IMR-90 (cell line): ENCODE measurements around the gene ACACA. TPM values are rescaled to one million over a fixed set of nuclear protein-coding genes. Genes with fewer than 3 reads are reported as not detected.

ENCODE experiments used
- ATAC-seq: fragments of 200-7000 bp; cut with Tn5 transposase; 2 replicates; pipeline ENCODE4 v1.9.1; 2020; ENCODE audit warnings: low read depth, mild to moderate bottlenecking, moderate library complexity
- BruUV-seq: library from RNA; stranded (reverse); fragments of 400-500 nt; replicated peaks from 2 replicates; lab custom pipeline; 2021; lab: Mats Ljungman, UMichigan
- CTCF ChIA-PET: fragments of 300-600 bp; formaldehyde crosslinking; extraction: SDS; loops from one replicate; lab custom pipeline; 2021; ENCODE audit warnings: antibody characterized with exemption; lab: Yijun Ruan, JAX
- POLR2A ChIA-PET: fragments of 300-600 bp; sonication (Branson Sonifier 250); formaldehyde crosslinking; loops from one replicate; lab custom pipeline; 2022; ENCODE audit warnings: antibody characterized with exemption; ENCODE audit not compliant: unreplicated experiment; lab: Charles Lee
- DNase-seq: peaks from one replicate; pipeline ENCODE4 v3.0.0; 2013
- H2AFZ ChIP-seq: replicated peaks from 2 replicates; pipeline ENCODE3; 2013; ENCODE audit warnings: low read length, mild to moderate bottlenecking; ENCODE audit not compliant: poor library complexity
- H2AK5ac ChIP-seq: 2 replicates; pipeline ENCODE4 v1.6.1; 2013; ENCODE audit warnings: low read depth, low read length, inconsistent platforms
- H2AK9ac ChIP-seq: replicated peaks from 2 replicates; pipeline ENCODE3; 2013; ENCODE audit warnings: mild to moderate bottlenecking, low read depth, low read length, moderate library complexity; ENCODE audit not compliant: poor library complexity
- H2BK120ac ChIP-seq: 2 replicates; pipeline ENCODE4 v1.6.1; 2013; ENCODE audit warnings: low read depth, low read length, inconsistent platforms
- H2BK15ac ChIP-seq: 3 replicates; pipeline ENCODE4 v1.6.1; 2013; ENCODE audit warnings: low read depth, low read length, inconsistent platforms
- H2BK20ac ChIP-seq: 2 replicates; pipeline ENCODE4 v1.6.1; 2013; ENCODE audit warnings: low read depth, mild to moderate bottlenecking, inconsistent platforms, low read length, moderate library complexity
- H2BK5ac ChIP-seq: 2 replicates; pipeline ENCODE4 v1.6.1; 2013; ENCODE audit warnings: mild to moderate bottlenecking, low read depth, low read length, inconsistent platforms; ENCODE audit not compliant: poor library complexity, severe bottlenecking
- H3K14ac ChIP-seq: replicated peaks from 2 replicates; pipeline ENCODE4 v1.6.1; 2013; ENCODE audit warnings: low read depth, low read length, inconsistent platforms
- H3K18ac ChIP-seq: 2 replicates; pipeline ENCODE4 v1.6.1; 2013; ENCODE audit warnings: low read depth, low read length, control low read depth
- H3K23ac ChIP-seq: 2 replicates; pipeline ENCODE4 v1.6.1; 2013; ENCODE audit warnings: low read depth, low read length, inconsistent platforms
- H3K27ac ChIP-seq: 2 replicates; pipeline ENCODE4 v1.5.1; 2013; ENCODE audit warnings: mild to moderate bottlenecking, control low read depth, low read length; ENCODE audit not compliant: insufficient read depth
- H3K27me3 ChIP-seq: 2 replicates; pipeline ENCODE4 v1.6.1; 2013; ENCODE audit warnings: low read length; ENCODE audit not compliant: control insufficient read depth, insufficient read depth
- H3K36me3 ChIP-seq: 2 replicates; pipeline ENCODE4 v1.6.1; 2013; ENCODE audit warnings: low read length, mixed read lengths; ENCODE audit not compliant: control insufficient read depth, insufficient read depth
- H3K4ac ChIP-seq: 2 replicates; pipeline ENCODE4 v1.6.1; 2013; ENCODE audit warnings: low read depth, low read length, inconsistent platforms
- H3K4me1 ChIP-seq: 2 replicates; pipeline ENCODE4 v1.6.1; 2013; ENCODE audit warnings: low read length, mixed read lengths; ENCODE audit not compliant: control insufficient read depth, insufficient read depth
- H3K4me2 ChIP-seq: 2 replicates; pipeline ENCODE4 v1.6.1; 2013; ENCODE audit warnings: low read depth, mild to moderate bottlenecking, control low read depth, low read length, moderate library complexity
- H3K4me3 ChIP-seq: 2 replicates; pipeline ENCODE4 v1.5.1; 2013; ENCODE audit warnings: low read depth, mild to moderate bottlenecking, control low read depth, low read length, moderate library complexity; ENCODE audit not compliant: insufficient read depth
- H3K56ac ChIP-seq: 2 replicates; pipeline ENCODE4 v1.6.1; 2013; ENCODE audit warnings: low read length, inconsistent platforms; ENCODE audit not compliant: insufficient read depth; ENCODE audit errors: extremely low read depth
- H3K79me1 ChIP-seq, 2 experiments: 2 replicates each; pipeline ENCODE4 v1.6.1; 2013; ENCODE audit warnings: low read length in 2 of 2, inconsistent platforms in 1 of 2, low read depth in 1 of 2
- H3K9ac ChIP-seq: 2 replicates; pipeline ENCODE4 v1.6.1; 2013; ENCODE audit warnings: low read depth, low read length, control low read depth
- H3K9me1 ChIP-seq: 2 replicates; pipeline ENCODE4 v1.6.1; 2013; ENCODE audit warnings: low read length, inconsistent platforms; ENCODE audit not compliant: insufficient read depth
- H3K9me3 ChIP-seq: 2 replicates; pipeline ENCODE4 v1.6.1; 2013; ENCODE audit warnings: low read length; ENCODE audit not compliant: control insufficient read depth, insufficient read depth
- H4K20me1 ChIP-seq: 2 replicates; pipeline ENCODE4 v1.6.1; 2013; ENCODE audit warnings: low read length, inconsistent platforms; ENCODE audit not compliant: insufficient read depth
- H4K5ac ChIP-seq: 2 replicates; pipeline ENCODE4 v1.6.1; 2013; ENCODE audit warnings: mild to moderate bottlenecking, low read depth, low read length, control low read depth
- H4K8ac ChIP-seq, 2 experiments: 2 replicates each; pipeline ENCODE4 v1.6.1; 2013; ENCODE audit warnings: low read depth in 2 of 2, low read length in 2 of 2, control low read depth in 1 of 2, inconsistent platforms in 1 of 2
- H4K91ac ChIP-seq: 2 replicates; pipeline ENCODE4 v1.6.1; 2013; ENCODE audit warnings: low read depth, low read length, inconsistent platforms; ENCODE audit not compliant: insufficient read depth
- CTCF ChIP-seq: conservative IDR thresholded peaks from 2 replicates; pipeline ENCODE4 v1.5.1; 2012; ENCODE audit warnings: mild to moderate bottlenecking, low read depth, low read length, improper control_type of control experiment
- ELK1 ChIP-seq: fragments of 150-350 bp; IDR thresholded peaks from 2 replicates; pipeline ENCODE4 v1.6.1; 2016; ENCODE audit warnings: low read depth, mild to moderate bottlenecking, low read length, moderate library complexity, borderline replicate concordance
- MAFK ChIP-seq: IDR thresholded peaks from 2 replicates; pipeline ENCODE4 v1.6.1; 2012; ENCODE audit warnings: low read depth, low read length, improper control_type of control experiment
- NFE2L2 ChIP-seq: fragments of 150-350 bp; IDR thresholded peaks from 2 replicates; pipeline ENCODE4 v1.6.1; 2016; ENCODE audit warnings: low read depth, mild to moderate bottlenecking, low read length
- RAD21 ChIP-seq: IDR thresholded peaks from 2 replicates; pipeline ENCODE4 v1.6.1; 2012; ENCODE audit warnings: low read length, improper control_type of control experiment
- SMC3 ChIP-seq: fragments of 150-350 bp; IDR thresholded peaks from 2 replicates; pipeline ENCODE4 v1.6.1; 2016; ENCODE audit warnings: low read depth, mild to moderate bottlenecking, antibody characterized with exemption, low read length, moderate library complexity
- WGBS, 2 experiments: methylation state at CpG; one replicate each; pipeline versions ENCODE4 v1.1.5 to v1.1.7; 2013; ENCODE audit warnings: missing lambda C conversion rate in 2 of 2; ENCODE audit not compliant: insufficient read length in 1 of 2; ENCODE audit errors: extremely low coverage in 2 of 2; 5-methylcytosine and 5-hydroxymethylcytosine counted together
- dilution Hi-C: fragments of 300-500 bp; cut with HindIII; formaldehyde crosslinking; loops from one replicate; pipeline ENCODE4 v1.14.3; 2018; ENCODE audit warnings: low sequenced_read_pairs; ENCODE audit not compliant: unreplicated experiment
- in situ Hi-C: fragments of 300-500 bp; cut with MboI; formaldehyde crosslinking; loops from 3 replicates; pipeline ENCODE4 v1.14.3; 2019; ENCODE audit warnings: low sequenced_read_pairs, inconsistent platforms, mixed read lengths
- intact Hi-C: fragments of 100-400 bp; cut with micrococcal nuclease; formaldehyde crosslinking; loops from 2 replicates; pipeline ENCODE4 v1.10.0; 2022
- polyA plus RNA-seq, 3 experiments: library from polyadenylated mRNA; depleted of rRNA; stranded (reverse); fragments of >200 nt; gene quantifications; 2 replicates each; pipeline ENCODE4 v1.2.3, GENCODE V29; 2012; ENCODE audit warnings: low replicate concordance in 1 of 3
- total RNA-seq: library from RNA; depleted of rRNA; stranded (reverse); fragments of >200 nt; gene quantifications from 2 replicates; pipeline ENCODE4 v1.2.3, GENCODE V29; 2012

ACACA gene
- total and polyA plus RNA-seq, 2 of the 4 experiments (the other 2 are of a cell fraction), result 21.3 to 39.1 TPM

GRCh38 chr17:37047631-37048104, 359.0 kb downstream of the ACACA start:
- peaks cover 2% of the 10 kb centered on the region for H3K4me1 ChIP-seq

More at GRCh38 chr17:37047631-37048104, 359.0 kb downstream of the ACACA start:
- no peak overlapping the region for H3K4me2 ChIP-seq
- H2BK5ac ChIP-seq, result no peak overlapping the region
- H2BK120ac ChIP-seq, result no peak overlapping the region
- H3K9ac ChIP-seq, result no peak overlapping the region
- no peak overlapping the region for H4K5ac ChIP-seq
- no peak overlapping the region for H3K14ac ChIP-seq
- peaks cover 3% of the 10 kb centered on the region; the same call in 1 of the 2 replicates for H3K9me1 ChIP-seq
- DNase-seq, result peak; percentile 80
- no peak overlapping the region for H3K27ac ChIP-seq
- no peak overlapping the region for H2BK15ac ChIP-seq
- peak; percentile 86 for ATAC-seq
- peaks cover 3% of the 10 kb centered on the region; the same call in 1 of the 2 replicates for H4K20me1 ChIP-seq
- no peak overlapping the region for H4K91ac ChIP-seq
- no TSS peak for BruUV-seq
- H2BK20ac ChIP-seq, result no peak overlapping the region
- in situ Hi-C loops (loop anchor here (5.0 kb wide), 1 partner anchor 415 kb away; no protein-coding TSS in a partner anchor), dilution Hi-C loops (no loop called here), intact Hi-C loops (loop anchor here (1.0 to 5.0 kb wide), 3 partner anchors 100 to 444 kb away; partner anchors contain the start of gene AATF)
- ChIA-PET POLR2A (no interaction called here), CTCF (interaction anchor here (0.6 to 1.7 kb wide), 15 partner anchors 9 to 445 kb away, joined by 3 to 9 read pairs (median 3); no protein-coding TSS in a partner anchor)
- 14% methylated on average over 2 of the region's 9 CpGs; no CpG with 5 or more reads in 1 of the 2 experiments for WGBS, 2 experiments
- H2AK5ac ChIP-seq, result no peak overlapping the region
- no peak overlapping the region for H2AK9ac ChIP-seq
- TF ChIP-seq CTCF (peak; percentile 88), NFE2L2 (no peak), ELK1 (no peak), SMC3 (peak; percentile 88), RAD21 (peak; percentile 86), MAFK (no peak)
- no peaks in the 10 kb centered on the region for H3K27me3 ChIP-seq
- H3K4ac ChIP-seq, result no peak overlapping the region
- peaks cover 8% of the 10 kb centered on the region; the same call in 1 of the 2 replicates for H3K36me3 ChIP-seq
- H2AFZ ChIP-seq, result no peak overlapping the region
- no peak overlapping the region for H3K23ac ChIP-seq
- H3K79me1 ChIP-seq, result peaks cover 0 to 4% of the 10 kb centered on the region in 2 experiments; a peak in 2 of 4 replicates
- no peak overlapping the region for H3K4me3 ChIP-seq
- no peak overlapping the region for H4K8ac ChIP-seq
- no peak overlapping the region for H3K18ac ChIP-seq
- no peaks in the 10 kb centered on the region for H3K9me3 ChIP-seq
- H3K56ac ChIP-seq, result no peak overlapping the region
